ENCODE measurements around the gene SNAP29.
A peak's percentile ranks its signal among the peaks of the same experiment; 100 is the strongest.
"Not testable (repeated sequence)": the region's sequence is repeated elsewhere in the genome, so short reads cannot be mapped to it uniquely, and the experiment has no call there.

The SNAP29 gene

DNA sequence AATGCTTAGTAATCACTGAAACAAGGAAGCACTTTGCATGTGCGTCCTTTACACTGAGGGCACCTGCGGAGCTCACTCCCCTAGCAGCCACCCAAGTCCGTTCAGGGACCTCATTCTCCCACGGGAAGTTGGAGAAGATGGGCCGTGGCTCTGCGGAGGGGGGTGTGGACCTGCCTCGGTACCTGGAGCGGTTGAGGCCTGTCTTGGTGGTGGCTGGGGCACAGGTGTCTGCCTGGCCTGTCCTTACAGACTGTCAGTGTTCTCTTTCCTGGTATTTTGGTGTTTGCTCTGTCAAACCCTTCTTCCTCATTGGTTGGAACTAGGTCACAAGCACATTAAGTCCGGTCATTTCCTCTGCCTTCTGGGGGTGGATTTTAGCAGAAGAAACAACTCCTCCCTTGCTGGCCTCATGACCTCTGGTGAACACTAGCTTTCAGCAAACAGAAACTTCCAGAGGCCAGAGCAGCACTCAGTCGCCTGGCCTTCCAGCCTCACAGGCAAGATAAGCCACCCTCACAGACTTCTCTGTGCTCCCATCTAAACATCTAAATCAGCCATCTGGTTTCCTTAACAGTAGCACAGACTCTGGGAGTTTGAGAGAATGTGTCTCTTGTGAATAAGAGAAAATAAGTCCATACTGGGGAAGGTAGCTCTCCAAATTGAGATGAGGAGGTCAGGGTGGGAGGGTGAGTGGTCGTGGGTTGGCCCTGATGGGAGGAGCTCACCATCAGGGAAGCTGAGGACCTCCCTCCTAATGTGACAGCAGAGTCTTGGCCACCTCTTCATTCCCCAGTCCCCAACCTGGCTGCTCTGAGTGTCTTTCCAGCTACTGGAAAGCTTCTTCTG, 8.6 kb downstream of the SNAP29 start:
- DNase-seq (ENCODE audit: low read depth), result no peak

DNA sequence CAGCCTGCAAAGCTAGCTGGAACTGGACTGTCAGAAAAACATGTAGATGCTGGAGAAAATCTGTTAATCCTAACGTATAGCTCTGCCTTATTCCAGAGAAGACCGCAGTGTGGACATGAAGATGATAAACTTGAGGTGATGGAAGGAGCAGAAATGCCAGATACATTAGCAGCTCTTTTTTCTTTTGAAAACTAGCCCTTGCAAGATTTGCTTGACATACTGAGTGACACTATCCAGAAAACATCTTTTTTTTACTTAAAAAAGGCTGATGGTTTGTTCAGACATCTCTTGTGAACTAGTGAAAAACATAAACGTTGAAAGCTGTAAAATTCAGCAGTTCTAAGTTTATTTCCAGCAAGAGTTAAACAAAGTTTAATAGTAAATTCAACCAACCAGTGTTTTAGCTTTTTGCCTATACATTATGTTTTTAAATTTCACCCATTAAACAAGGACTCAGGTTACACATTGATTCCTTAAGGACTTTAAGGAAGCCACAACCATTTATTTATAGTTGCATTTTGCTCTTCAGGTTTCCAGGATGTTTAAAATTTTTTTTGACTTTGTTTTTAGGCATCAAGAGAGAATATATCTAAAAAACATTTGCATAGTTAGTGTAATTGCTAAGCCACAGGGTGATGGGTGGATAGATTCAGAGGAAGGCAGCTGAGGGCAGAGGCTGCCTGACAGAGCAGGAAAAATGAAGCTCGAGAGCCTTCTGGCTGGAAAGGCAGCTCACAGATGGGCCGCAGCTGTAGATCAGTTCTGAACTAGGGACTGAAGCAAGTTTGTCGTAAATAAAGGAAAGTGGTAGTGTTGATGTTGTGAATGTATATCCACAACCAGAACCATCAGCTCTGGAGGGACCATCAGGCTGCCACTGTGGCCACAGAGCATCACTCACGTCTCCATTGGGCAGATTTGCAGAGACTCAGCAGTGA, 9.5 kb downstream of the SNAP29 start:
- no peak for DNase-seq (ENCODE audit: low read depth)

DNA sequence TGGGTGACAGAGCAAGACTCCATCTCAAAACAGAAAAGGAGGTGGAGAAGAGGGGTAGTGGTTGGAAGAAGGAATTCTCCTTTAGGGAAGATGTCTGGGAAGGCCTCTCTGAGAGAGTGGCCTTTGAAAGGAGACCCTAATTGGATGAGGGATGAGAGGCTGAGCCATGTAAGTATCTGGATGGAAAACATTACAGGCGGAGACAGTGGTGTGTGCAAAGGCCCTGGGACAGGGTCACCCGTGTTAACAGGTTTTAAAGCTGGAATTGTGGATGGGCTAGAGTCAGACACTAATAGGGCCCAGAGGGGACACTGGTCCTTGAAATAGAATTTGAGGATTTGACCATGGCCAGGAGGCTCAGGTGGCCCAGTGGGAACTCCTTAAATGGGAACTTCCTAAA, 10.4 kb downstream of the SNAP29 start:
- no peak for DNase-seq (ENCODE audit: low read depth)

DNA sequence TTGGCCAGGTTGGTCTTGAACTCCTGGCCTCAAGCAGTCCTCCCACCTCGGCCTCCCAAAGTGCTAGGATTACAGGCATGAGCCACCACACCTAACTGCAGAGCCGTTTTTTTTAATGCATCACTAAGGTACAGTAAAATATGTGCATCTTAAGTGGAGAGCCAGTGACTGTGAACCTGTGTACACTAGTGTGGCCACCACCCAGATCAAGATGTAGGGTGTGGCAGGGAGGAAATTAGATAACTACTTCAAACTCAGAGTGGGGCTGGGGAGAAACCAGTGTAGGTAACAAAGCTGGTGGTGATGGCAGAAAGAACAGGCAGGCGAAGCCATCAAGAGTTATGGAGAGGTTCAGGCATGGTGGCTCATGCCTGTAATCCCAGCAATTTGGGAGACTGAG, 14.4 kb downstream of the SNAP29 start:
- no peak for DNase-seq (ENCODE audit: low read depth)

DNA sequence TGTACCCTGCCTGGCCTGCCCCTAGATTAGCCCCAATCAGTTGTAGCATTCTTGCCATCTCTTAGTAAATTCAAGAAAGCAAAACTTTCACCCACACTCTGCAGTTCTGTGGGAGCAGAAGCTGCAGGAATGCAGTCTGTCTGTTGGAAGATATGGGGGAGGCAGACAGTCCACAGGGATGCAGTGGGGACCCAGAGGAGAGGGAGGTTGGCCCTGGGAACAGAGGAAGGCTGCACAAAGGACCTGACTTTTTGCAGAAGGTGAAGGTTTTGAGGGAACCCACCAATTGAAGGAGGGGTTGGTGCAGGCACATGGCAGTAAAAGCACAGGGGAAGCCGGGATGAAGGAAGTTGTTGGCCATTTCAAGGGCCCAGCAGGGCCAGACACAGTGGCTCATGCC, 16.5 kb downstream of the SNAP29 start:
- no peak for DNase-seq (ENCODE audit: low read depth)

DNA sequence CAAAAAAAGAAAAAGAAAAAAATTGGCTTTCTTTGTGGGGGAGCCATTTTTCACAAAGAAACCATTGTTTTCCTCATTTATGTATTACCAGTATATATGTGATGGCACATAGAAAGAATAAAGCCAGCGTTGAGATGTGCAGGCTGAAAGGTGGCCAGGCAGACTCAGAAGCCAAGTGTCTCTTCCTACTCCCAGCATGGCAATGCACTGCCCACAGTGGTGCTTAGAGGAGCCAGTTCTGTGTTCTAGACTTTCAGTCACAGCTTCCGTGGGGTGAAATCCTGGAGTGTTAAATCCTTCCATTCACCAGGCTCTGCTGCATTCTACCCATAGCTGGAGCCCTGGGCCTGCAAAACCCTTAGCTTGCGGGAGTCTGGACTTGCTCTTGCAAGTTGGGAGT, 18.9 kb downstream of the SNAP29 start:
- no peak for DNase-seq (ENCODE audit: low read depth)

DNA sequence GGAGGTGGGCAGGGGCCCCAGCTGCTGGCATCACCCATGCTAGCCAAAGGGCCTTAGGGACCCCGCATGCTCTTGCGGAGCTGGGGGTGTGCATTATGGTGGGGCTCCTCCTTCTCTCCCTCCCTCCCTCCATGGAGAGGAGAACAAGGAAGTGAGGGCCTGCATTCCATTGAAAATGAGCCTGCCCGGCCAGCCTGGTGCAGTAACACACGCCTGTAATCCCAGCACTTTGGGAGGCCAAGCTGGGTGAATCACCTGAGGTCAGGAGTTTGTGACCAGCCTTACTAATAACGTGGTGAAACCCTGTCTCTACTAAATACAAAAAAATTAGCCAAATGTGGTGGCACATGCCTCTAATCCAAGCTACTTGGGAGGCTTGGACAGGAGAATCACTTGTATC, 22.4 kb downstream of the SNAP29 start:
- no peak for DNase-seq (ENCODE audit: low read depth)

DNA sequence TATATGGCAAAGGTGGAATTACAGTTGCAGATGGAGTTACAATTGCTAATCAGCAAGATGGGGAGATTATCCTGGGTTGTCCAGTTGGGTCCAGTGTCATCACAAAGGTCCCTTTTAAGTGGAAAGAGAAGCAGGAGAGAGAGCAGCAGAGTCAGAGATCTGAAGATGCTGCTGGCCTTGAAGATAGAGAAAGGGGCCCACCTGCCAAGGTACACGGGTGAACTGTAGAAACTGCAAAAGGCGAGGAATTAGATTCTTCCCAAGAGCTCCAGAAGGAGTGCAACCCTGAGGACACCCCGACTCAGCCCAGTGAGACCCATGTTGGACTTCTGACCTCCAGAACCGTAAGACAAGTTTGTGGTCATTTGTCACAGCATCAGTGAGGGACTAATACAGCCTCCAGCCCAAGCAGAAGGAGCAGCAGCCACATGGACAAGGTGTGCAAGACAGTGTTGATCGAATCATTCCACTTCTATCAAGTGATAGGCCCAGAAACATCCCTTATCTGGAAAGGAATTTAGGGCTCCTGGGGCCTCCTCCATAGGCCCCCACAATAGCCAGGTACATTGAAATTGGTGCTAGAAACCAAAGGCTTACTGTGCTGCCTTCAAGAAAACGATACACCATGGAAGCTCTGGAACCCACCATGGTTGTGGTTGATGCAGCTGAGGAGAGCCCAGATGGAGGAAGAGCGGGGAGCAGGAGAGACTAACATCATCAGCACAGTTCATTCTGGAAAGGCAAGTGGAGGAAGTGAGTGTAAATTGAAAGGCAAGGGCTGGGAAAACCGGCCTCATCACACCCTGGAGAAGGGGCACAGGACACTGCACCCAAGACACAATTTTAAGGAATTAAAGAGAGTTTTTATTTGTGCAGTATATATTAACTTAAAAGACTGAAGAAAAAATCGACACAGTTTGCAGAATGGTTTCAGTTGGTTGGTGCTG, 23.3 kb downstream of the SNAP29 start:
- DNase-seq (ENCODE audit: low read depth), result no peak

DNA sequence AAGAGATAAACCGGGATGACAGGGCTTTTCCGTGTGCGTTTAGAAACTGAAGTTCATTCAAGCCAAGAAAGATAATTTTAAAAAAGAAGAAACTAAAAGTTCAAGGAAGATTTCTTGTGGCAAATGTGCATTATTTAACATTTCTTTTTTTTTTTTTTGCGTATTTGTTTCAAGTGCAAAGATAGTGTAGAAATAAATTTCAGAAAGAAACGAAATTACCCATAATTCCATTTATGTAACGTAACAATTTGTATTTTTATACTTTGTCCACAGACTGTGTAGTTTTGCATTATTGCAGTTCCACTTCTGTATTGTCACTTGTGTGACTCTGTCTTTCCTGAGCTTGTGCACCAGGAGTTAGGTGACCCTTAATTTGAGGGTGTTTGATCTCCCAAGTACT, 24.0 kb downstream of the SNAP29 start:
- DNase-seq (ENCODE audit: low read depth), result no peak

DNA sequence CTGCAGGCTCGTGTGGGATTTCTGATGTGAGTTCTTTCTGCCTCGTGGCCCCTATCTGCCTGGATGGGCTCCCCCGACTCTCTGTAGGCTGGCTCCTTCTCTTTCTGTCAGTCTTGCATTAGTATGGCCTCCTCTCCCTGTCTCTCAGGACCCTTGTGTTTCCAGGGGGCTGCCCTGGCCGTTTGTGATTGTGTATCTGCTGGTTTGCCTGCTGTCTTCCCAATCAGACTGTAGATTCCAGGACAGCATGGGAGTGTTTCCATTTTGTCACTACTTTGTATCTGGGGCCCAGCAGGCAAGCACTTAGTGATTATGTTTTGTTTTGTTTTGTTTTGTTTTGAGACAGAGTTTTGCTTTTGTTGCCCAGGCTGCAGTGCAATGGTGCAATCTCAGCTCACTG, 25.6 kb downstream of the SNAP29 start:
- DNase-seq (ENCODE audit: low read depth), result no peak

DNA sequence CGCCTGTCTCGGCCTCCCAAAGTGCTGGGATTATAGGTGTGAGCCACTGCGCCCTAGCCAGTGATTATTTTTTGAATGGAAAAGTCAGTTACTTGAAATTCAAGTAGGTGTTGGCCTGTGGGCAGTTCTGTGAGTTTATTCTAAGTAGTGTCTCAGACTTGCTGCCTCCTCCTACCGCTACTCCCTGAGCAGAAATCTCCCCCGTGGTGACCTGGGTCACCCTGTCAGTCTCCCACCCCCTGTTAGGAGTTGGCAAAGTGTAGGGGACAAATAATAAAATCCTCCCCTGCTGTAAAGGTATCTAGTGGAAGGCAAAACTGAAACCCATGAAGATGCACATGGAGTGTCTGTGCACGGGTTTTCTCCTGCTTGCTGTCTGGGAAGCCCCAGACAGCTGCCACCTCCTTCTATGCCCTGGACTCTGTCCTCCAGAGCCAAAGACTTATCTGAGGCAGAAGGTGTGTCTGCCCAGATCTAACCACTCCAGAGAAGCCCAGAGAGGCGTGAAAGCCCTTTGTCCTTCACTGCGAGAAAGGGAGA, 26.3 kb downstream of the SNAP29 start:
- no peak for DNase-seq (ENCODE audit: low read depth)

DNA sequence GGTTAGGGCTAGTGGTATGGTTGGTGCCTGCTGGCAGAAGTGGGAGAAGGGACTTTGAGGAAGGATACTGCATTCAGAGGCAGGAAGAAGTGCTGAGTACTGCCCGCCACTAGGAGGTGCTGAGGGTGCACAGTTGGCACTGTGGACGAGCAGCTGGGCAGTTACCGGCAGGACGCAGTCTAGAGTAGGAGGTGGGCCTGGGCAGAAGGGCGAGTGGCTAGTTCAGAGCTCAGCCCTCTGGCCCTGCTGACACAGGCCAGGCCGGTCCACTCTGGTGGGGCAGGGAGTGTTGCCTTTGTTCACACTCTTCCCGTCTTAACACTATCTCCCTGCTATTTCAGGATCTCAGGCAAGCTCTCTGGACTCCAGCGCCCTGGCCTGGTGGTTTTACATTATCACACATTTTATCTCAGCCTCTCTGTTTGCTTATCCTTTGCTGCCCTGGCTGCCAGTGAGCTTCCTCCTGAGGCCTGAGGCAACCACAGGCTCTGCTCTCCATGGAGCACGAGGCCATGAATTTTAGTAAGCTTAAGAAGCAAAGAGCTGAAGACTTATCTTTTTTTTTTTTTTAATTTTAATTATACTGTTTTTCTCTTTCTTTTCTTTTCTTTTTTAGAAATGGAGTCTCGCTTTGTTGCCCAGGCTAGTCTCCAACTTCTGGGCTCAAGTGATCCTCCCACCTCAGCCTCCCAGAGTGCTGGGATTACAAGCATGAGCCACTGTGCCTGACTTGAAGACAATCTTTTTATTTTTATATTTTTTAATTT, 26.9 kb downstream of the SNAP29 start:
- peak; percentile 3 for DNase-seq (ENCODE audit: low read depth)

DNA sequence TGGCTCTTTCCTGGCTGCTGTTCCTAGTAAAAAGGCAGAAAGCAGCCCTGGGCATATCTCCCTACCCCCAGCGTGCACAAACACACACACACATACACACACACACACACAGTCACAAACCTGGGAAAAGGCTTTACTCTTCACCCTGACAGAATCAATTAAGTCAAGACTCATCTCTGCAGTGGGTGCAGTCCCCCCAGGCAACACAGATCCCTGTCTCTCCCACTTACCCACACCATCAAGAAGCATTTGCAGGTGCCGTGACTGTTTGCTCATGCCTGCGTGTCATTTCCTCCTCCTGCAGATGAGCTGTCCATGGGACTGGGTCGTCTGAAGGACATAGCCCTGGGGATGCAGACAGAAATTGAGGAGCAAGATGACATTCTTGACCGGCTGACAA, 28.6 kb downstream of the SNAP29 start:
- no peak for DNase-seq (ENCODE audit: low read depth)

DNA sequence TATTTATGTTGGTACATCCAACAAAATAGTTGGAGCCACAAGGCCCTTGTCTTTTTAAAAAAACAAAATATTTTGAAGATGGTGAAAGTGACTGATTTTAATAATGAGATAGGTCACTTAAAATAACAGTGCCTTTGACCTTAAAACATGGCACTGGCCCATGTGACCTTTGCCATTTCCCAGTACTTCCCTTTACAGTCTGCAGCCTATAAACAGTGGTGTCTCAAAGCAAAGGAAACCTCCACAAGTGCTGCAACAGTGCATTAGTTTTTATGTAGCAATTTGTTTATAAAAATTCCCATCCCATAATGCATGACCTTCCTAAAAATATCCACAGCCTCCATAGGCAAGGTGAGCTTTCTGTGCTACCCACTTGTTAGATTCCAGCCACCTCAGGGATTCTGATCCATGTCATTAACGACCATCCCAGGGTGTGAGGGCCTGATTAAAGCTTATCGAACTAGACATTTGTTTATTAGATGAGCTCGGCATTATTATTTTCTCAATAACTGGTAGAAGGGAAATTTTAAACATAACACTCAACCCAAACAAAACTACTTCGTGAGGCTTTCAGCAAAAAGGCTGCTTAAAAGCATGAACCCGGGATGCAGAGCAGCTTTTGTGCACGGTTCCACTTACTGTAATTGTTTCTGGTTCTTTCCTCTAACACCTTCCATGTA, 30.4 kb downstream of the SNAP29 start:
- DNase-seq (ENCODE audit: low read depth), result no peak

DNA sequence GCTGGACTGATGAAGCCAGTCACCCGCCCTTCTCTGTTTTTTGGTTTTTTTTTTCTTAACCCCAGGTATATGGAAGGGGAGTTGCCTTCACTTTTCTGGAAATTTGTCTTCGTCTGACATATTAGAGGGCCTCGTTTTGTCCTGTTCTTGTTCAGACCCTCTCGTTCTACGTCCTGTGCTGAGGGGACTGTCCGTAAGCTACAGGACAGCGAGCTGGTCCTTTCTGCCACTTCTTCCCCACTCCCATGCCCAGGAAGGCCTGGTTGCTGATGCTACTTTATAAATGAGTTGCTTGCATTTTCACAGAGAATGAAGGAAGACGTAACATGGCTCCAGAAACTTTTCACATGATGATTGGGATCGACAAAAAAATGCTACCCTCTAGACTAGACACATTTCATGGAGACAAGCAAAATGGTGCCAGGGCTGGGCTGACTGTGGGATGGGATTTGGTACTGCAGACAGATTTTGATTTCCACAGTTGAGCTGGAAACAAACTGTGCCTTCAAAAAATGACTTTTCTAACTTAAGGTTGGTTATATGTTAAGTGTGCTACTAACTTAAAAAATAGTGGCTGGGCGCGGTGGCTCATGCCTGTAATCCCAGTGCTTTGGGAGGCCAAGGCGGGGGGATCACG, 31.2 kb downstream of the SNAP29 start:
- DNase-seq (ENCODE audit: low read depth), result no peak

DNA sequence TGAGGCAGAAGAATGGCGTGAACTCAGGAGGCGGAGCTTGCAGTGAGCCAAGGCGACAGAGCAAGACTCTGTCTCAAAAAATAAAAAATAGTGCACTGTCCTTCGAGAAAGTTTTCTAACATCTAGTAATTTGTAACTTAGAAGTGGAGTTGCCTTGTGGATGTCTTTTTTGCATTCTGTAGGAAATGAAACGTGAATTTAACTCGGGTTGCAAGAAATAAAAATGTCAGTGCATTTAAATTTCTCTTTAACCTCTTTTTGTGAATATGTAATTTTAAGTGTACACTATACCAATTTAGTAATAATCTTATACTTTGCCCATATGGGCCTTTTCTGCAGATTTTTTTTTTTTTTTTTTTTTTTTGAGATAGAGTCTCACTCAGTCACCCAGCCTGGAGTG, 32.2 kb downstream of the SNAP29 start:
- DNase-seq (ENCODE audit: low read depth), result no peak

DNA sequence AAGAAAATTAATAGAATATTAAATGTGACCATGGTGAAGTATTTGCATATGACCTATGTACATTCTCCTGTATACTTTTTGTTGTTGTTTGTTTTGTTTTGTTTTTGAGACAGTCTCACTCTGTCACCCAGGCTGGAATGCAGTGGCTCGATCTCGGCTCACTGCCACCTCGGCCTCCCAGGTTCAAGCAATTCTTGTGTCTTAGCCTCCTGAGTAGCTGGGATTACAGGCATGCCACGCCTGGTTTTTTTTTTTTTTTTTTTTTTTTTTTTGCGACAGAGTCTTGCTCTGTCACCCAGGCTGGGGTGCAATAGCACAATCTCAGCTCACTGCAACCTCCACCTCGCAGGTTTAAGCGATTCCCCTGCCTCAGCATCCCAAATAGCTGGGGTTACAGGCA, 38.9 kb downstream of the SNAP29 start:
- DNase-seq (ENCODE audit: low read depth), result not testable (repeated sequence)

DNA sequence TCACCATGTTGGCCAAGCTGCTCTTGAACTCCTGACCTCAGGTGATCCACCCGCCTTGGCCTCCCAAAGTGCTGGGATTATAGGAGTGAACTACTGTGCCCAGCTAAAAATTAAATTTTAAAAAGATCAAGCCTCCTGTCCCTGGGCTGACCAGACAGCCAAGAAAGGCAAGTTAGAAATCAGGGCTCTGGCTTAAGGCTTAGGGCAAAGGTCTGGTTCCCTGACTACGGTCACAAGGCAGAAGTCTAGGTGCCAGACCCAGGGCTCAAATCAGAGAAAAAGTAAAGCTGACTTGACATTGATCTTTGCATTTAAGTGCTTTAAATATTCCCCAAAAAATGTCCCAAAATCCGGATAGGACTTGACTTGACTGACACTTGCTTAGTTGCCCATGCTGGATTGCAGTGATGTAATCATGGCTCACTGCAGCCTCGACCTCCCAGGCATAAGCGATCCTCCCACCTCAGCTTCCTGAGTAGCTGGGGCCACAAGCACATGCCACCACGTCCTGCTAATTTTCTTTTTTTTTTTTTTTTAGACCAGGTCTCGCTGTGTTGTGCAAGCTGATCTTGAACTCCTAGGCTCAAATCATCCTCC, 41.1 kb downstream of the SNAP29 start:
- no peak for DNase-seq (ENCODE audit: low read depth)
